ENCODE measurements around the gene ANKRD13D. TPM values are rescaled to one million over a fixed set of nuclear protein-coding genes. Genes with fewer than 3 reads are reported as not detected.

The ANKRD13D gene
- total and polyA plus RNA-seq, 2 experiments from 2014 or later, result 20.3 to 30.8 TPM

DNA sequence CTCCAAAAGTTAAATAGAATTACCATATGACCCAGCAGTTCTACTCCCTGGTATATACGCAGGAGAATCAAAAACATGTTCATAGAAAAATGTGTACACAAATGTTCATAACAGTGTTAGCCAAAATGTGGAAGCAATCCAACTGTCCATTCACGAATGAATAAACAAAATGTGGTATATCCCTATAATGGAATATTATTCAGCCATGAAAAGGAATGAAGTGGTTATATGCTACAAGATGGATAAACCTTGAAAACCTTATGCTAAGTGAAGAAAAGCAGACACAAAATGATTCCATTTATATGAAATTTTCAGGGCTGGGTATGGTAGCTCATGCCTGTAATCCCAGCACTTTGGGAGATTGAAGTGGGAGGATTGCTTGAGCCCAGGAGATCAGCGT, 48.2 kb downstream of the ANKRD13D start (continued):
- TF ChIP-seq, protein P1, sequence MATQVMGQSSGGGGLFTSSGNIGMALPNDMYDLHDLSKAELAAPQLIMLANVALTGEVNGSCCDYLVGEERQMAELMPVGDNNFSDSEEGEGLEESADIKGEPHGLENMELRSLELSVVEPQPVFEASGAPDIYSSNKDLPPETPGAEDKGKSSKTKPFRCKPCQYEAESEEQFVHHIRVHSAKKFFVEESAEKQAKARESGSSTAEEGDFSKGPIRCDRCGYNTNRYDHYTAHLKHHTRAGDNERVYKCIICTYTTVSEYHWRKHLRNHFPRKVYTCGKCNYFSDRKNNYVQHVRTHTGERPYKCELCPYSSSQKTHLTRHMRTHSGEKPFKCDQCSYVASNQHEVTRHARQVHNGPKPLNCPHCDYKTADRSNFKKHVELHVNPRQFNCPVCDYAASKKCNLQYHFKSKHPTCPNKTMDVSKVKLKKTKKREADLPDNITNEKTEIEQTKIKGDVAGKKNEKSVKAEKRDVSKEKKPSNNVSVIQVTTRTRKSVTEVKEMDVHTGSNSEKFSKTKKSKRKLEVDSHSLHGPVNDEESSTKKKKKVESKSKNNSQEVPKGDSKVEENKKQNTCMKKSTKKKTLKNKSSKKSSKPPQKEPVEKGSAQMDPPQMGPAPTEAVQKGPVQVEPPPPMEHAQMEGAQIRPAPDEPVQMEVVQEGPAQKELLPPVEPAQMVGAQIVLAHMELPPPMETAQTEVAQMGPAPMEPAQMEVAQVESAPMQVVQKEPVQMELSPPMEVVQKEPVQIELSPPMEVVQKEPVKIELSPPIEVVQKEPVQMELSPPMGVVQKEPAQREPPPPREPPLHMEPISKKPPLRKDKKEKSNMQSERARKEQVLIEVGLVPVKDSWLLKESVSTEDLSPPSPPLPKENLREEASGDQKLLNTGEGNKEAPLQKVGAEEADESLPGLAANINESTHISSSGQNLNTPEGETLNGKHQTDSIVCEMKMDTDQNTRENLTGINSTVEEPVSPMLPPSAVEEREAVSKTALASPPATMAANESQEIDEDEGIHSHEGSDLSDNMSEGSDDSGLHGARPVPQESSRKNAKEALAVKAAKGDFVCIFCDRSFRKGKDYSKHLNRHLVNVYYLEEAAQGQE (IDR thresholded peaks at IDR 0.05; ENCODE audit: unreplicated experiment), result no peak

DNA sequence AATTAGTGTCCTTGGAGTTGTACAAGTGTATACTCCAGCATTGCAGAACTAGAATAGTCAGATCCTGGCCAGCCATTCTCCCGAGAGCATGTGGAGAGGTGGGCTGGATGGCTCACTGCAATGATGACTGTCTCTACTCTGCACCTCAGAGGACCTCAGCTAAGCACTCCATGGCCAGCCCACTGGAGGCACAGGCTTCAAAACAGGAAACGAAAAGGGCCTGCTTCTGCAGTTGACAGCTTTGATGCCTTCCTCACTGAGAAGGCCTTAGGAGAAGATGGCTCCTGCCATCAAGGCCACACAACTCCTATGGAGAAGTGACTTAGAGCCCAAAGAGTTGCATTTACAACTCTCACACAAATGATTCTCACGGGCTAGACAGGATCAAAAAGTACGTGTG, 55.2 kb downstream of the ANKRD13D start:
- H3K27ac Mint-ChIP-seq, result no peak overlapping the region
- Histone ChIP-seq H3K79me2 (replicated peaks; ENCODE audit: insufficient read depth) (no peaks in the 10 kb centered on the region), H3K9me2 (ENCODE audit: insufficient read depth) (no peaks in the 10 kb centered on the region), H3K4me1 (ENCODE audit: insufficient read depth) (no peaks in the 10 kb centered on the region; the same call in 1 of the 2 replicates), H2AFZ (no peak overlapping the region), H3K4me3 (no peak overlapping the region), H3K36me3 (ENCODE audit: insufficient read depth) (no peaks in the 10 kb centered on the region), H3K4me2 (no peak overlapping the region), H3K27ac (ENCODE audit: low read depth) (no peak overlapping the region), H3F3A (replicated peaks; ENCODE audit: low read depth) (no peaks in the 10 kb centered on the region), H4K20me1 (replicated peaks; ENCODE audit: insufficient read depth) (no peaks in the 10 kb centered on the region; the same call in 1 of the 2 replicates), H3K27me3 (ENCODE audit: insufficient read depth) (no peaks in the 10 kb centered on the region)
- H3K4me3 Mint-ChIP-seq, result no peak overlapping the region
- peaks cover 9% of the 10 kb centered on the region; the same call in 1 of the 3 replicates for H3K9me3 Mint-ChIP-seq
- TF ChIP-seq JUNB (IDR thresholded peaks at IDR 0.05; ENCODE audit: unreplicated experiment) (no peak), EZH2 (IDR thresholded peaks at IDR 0.05; ENCODE audit: low read depth, unreplicated experiment) (no peak), CREB1 (CRISPR knock-in tag; IDR thresholded peaks at IDR 0.05; ENCODE audit: low read depth) (no peak)
- TF ChIP-seq, protein P2, sequence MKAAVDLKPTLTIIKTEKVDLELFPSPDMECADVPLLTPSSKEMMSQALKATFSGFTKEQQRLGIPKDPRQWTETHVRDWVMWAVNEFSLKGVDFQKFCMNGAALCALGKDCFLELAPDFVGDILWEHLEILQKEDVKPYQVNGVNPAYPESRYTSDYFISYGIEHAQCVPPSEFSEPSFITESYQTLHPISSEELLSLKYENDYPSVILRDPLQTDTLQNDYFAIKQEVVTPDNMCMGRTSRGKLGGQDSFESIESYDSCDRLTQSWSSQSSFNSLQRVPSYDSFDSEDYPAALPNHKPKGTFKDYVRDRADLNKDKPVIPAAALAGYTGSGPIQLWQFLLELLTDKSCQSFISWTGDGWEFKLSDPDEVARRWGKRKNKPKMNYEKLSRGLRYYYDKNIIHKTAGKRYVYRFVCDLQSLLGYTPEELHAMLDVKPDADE (IDR thresholded peaks at IDR 0.05), result no peak
- TF ChIP-seq, protein P3, sequence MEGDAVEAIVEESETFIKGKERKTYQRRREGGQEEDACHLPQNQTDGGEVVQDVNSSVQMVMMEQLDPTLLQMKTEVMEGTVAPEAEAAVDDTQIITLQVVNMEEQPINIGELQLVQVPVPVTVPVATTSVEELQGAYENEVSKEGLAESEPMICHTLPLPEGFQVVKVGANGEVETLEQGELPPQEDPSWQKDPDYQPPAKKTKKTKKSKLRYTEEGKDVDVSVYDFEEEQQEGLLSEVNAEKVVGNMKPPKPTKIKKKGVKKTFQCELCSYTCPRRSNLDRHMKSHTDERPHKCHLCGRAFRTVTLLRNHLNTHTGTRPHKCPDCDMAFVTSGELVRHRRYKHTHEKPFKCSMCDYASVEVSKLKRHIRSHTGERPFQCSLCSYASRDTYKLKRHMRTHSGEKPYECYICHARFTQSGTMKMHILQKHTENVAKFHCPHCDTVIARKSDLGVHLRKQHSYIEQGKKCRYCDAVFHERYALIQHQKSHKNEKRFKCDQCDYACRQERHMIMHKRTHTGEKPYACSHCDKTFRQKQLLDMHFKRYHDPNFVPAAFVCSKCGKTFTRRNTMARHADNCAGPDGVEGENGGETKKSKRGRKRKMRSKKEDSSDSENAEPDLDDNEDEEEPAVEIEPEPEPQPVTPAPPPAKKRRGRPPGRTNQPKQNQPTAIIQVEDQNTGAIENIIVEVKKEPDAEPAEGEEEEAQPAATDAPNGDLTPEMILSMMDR (conservative IDR thresholded peaks at IDR 0.05; ENCODE audit: low read depth in 2 of 2), result no peak
- no peak for DNase-seq (ENCODE audit: low spot score)
- no peak for ATAC-seq
- H3K27me3 Mint-ChIP-seq (ENCODE audit: insufficient read depth, low read depth, poor library complexity), result no peaks in the 10 kb centered on the region
- H3K36me3 Mint-ChIP-seq (ENCODE audit: low read depth), result no peaks in the 10 kb centered on the region
- peaks cover 7% of the 10 kb centered on the region; the same call in 1 of the 3 replicates for H3K4me1 Mint-ChIP-seq
